GM18502 (cell line): ENCODE results near the gene PLEKHB2.
"Not testable (repeated sequence)": the region's sequence is repeated elsewhere in the genome, so short reads cannot be mapped to it uniquely, and the experiment has no call there.

Experiments
- ATAC-seq: cut with Tn5 transposase; IDR thresholded peaks from one replicate; pipeline ENCODE4 v1.9.1; 2021; ENCODE audit warnings: mild to moderate bottlenecking; ENCODE audit not compliant: unreplicated experiment, poor library complexity

PLEKHB2 gene, protein sequence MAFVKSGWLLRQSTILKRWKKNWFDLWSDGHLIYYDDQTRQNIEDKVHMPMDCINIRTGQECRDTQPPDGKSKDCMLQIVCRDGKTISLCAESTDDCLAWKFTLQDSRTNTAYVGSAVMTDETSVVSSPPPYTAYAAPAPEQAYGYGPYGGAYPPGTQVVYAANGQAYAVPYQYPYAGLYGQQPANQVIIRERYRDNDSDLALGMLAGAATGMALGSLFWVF

DNA sequence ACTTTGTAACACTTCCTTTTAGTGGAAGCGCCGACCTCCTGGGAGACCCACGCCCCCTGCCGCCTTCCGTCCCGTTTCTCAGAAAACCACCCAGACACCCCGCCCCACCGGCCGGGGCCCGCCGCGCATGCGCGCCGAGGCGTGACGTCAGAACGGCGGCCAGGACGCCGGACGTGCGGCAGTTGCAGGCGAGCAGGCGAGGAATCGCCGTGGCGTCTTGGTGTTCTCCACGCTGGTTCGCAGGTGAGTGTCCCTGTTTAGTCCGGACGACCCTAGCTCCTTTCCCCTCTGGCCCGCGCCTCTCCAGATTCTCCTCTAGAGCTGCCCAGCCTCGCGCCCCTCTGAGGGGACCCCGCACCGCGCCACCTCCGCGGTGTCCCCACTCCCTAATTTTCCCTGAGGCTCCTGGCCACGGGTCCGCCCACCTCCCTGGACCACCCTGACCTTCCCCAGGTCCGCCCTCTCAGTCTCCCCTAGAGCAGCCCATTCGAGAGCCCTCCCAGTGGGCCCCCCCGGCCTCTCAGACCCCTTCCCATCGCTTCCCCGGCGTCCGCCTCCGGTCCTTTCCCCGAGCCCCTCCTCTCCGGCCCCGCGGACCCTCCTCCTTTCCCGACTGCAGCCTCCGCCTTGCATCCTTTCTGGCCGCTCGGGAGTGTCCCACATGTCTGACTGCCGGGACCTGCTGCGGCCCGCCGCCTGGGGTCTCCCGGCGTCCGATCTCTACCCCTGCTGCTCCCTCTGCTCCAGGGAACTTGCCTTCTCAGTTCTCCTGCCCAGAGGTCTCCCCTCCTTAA, at the start of gene PLEKHB2:
PLEKHB2 (plus strand) TSS at position 181 of the 794 bp plus-strand sequence. CDS start 15,606 bp downstream, outside the sequence.
- peak; percentile 77 for ATAC-seq

DNA sequence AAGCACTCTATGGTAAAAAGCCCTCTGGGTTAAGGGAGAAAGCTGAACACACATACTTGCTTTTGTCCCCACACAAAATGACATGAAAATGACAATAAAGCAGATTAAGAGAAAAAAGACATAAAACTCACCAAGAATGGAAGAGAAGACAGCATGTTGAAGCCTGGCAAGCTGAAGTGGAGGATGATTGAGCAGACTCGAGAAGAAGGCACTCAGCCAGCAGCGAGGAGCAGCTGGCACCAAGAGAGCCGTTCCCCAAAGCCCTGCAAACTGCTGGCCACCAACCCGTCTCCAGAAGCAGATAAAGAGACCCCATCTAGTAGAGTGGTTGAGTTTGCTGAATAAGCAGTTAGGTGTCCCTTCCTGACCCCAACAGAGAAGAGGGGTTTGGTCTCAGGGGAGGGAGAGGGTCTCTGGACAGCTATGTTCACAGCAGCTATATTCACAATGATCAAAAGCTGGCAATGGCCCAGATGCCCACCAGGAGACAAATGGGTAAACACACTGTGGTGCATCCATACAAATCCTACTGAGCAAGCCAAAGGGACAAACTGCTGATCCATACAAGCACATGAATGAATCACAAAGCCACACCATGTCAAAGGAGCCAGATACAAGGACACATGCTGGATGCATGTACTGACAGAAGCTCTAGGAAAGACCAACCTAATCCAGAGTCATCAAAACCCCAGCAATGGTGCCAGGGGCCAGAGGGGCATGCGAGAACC, 48.8 kb upstream of the PLEKHB2 start:
- ATAC-seq: no peak

- ATAC-seq: no peak
These were observed 48.2 kb upstream of the PLEKHB2 start for GRCh38 chr2:131056932-131057287.

- ATAC-seq: no peak
These were observed 46.8 kb upstream of the PLEKHB2 start for GRCh38 chr2:131058214-131058843.

- no peak for ATAC-seq
These were observed 46.2 kb upstream of the PLEKHB2 start for GRCh38 chr2:131058920-131059319.

GRCh38 chr2:131063501-131064283, 41.4 kb upstream of the PLEKHB2 start:
- no peak for ATAC-seq

- ATAC-seq: no peak
These were observed 40.3 kb upstream of the PLEKHB2 start for GRCh38 chr2:131064589-131065512.

DNA sequence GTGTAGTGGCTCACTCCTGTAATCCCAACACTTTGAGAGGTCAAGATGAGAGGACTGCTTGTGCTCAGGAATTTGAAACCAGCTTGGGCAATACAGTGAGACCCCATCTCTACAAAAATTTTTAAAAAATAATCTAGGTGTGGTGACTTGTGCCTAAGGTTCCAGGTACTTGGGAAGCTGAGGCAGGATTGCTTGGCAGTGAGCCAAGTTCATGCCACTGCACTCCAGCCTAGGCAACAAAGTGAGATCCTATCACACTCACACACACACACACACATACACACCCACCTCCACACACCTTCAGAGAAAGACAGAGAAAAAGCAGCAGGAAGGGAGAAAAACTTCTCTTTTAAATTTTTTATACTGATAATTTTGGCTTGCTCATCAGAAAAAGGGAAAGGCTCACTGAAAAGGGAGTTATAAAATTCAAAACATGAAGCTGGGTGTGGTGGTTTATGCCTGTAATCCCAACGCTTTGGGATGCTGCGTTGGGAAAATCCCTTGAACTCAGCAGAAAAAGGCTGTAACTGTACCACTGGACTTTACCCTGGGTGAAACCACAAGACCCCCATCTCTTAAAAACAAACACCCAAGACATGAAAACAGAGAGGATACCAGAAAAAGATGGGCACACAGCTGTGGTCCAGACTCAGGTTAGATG, 37.5 kb upstream of the PLEKHB2 start:
- ATAC-seq: no peak

DNA sequence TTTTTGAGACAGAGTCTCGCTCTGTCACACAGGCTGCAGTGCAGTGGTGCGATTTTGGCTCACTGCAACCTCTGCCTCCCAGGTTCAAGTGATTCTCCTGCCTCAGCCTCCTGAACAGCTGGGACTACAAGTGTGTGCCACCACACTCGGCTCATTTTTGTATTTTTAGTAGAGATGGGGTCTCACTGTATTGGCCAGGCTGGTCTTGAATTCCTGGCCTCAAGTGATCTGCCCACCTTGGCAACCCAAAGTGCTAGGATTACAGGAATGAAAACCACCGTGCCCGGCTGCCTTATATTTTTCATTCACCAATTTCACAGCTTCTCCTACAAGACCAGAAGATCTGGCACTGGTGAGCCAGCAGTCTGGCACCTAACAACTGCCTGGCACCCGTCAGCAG, 37.0 kb upstream of the PLEKHB2 start:
- not testable (repeated sequence) for ATAC-seq

GRCh38 chr2:131075578-131075977, 29.6 kb upstream of the PLEKHB2 start:
- not testable (repeated sequence) for ATAC-seq

DNA sequence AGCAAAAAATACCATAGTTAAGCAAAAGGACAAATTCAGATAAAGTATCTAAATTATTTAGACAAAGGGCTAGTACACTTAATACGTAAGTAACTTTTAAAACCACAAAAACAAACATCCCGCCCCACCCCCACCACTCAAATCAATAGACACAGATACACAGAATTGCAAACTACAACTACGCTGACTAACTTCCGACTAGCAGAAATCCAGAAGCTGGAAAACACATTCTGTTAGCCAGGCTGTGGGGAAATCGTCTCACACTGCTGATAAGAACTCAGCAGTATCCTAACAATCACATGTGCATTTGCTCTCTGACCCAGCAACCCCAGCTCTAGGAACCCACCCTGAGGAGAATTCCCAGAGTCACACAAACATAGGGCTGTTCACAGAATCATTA, 28.4 kb upstream of the PLEKHB2 start:
- no peak for ATAC-seq

GRCh38 chr2:131077182-131077846, 27.8 kb upstream of the PLEKHB2 start:
- no peak for ATAC-seq

GRCh38 chr2:131077966-131078365, 27.2 kb upstream of the PLEKHB2 start:
- ATAC-seq: no peak

DNA sequence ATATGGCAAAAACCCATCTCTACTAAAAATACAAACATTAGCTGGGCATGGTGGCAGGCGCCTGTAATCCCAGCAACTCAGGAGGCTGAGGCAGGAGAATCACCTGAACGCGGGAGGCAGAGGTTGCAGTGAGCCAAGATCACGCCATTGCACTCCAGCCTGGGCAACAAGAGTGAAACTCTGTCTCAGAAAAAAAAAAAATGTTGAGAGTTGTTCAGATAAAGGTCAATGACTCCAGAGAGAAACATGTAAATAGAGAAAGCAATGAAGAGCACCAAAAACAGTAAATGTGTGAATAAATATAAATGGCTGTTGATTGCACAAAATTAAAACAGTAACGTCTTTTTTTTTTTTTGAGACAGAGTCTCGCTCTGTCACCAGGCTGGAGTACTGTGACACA, 25.2 kb upstream of the PLEKHB2 start:
- ATAC-seq: not testable (repeated sequence)

GRCh38 chr2:131081190-131081589, 23.9 kb upstream of the PLEKHB2 start:
- no peak for ATAC-seq

GRCh38 chr2:131085646-131086045, 19.5 kb upstream of the PLEKHB2 start:
- no peak for ATAC-seq

GRCh38 chr2:131092458-131093005, 12.6 kb upstream of the PLEKHB2 start:
- ATAC-seq: no peak
